H9 (cell line): Measurements from ENCODE around the gene RYR1. TPM values are rescaled to one million over a fixed set of nuclear protein-coding genes. Genes with fewer than 3 reads are reported as not detected.
"Not testable (repeated sequence)": the region's sequence is repeated elsewhere in the genome, so short reads cannot be mapped to it uniquely, and the experiment has no call there.

Experiments used
- DNase-seq: peaks from one replicate; pipeline ENCODE4 v3.0.0-alpha.2; 2017
- H2AFZ ChIP-seq: one replicate; pipeline ENCODE4 v1.6.1; 2013; ENCODE audit warnings: mild to moderate bottlenecking, low read length, control low read depth, moderate library complexity
- H2AK5ac ChIP-seq: 2 replicates; pipeline ENCODE4 v1.6.1; 2013; ENCODE audit warnings: low read length, control low read depth, mixed read lengths; ENCODE audit not compliant: insufficient read length
- H2BK120ac ChIP-seq: one replicate; pipeline ENCODE4 v1.6.1; 2013; ENCODE audit warnings: low read depth, mild to moderate bottlenecking, low read length, control low read depth, inconsistent platforms; ENCODE audit not compliant: poor library complexity, severe bottlenecking
- H2BK12ac ChIP-seq: 2 replicates; pipeline ENCODE4 v1.6.1; 2013; ENCODE audit warnings: low read length, control low read depth, mixed read lengths, low read depth; ENCODE audit not compliant: insufficient read length
- H2BK15ac ChIP-seq: 2 replicates; pipeline ENCODE4 v1.6.1; 2013; ENCODE audit warnings: low read depth, low read length, control low read depth
- H2BK20ac ChIP-seq: one replicate; pipeline ENCODE4 v1.6.1; 2013; ENCODE audit warnings: low read depth, mild to moderate bottlenecking, low read length, control low read depth, inconsistent platforms; ENCODE audit not compliant: poor library complexity, severe bottlenecking
- H2BK5ac ChIP-seq: 2 replicates; pipeline ENCODE4 v1.6.1; 2013; ENCODE audit warnings: low read length, control low read depth, mixed read lengths; ENCODE audit not compliant: insufficient read length
- H3K14ac ChIP-seq: 2 replicates; pipeline ENCODE4 v1.6.1; 2013; ENCODE audit warnings: low read length, control low read depth; ENCODE audit not compliant: insufficient read depth
- H3K18ac ChIP-seq: 2 replicates; pipeline ENCODE4 v1.6.1; 2013; ENCODE audit warnings: low read depth, mild to moderate bottlenecking, mixed read lengths, low read length, control low read depth; ENCODE audit not compliant: insufficient read length
- H3K23ac ChIP-seq: 2 replicates; pipeline ENCODE4 v1.6.1; 2013; ENCODE audit warnings: low read length, control low read depth, mixed read lengths, low read depth; ENCODE audit not compliant: insufficient read length
- H3K23me2 ChIP-seq: 2 replicates; pipeline ENCODE4 v1.6.1; 2013; ENCODE audit warnings: low read depth, mild to moderate bottlenecking, mixed read lengths, low read length, control low read depth; ENCODE audit not compliant: insufficient read length, poor library complexity, severe bottlenecking
- H3K27ac ChIP-seq: 2 replicates; pipeline ENCODE4 v1.5.1; 2013; ENCODE audit warnings: low read length, control low read depth, mixed read lengths, low read depth; ENCODE audit not compliant: insufficient read length
- H3K27me3 ChIP-seq: 2 replicates; pipeline ENCODE4 v1.6.1; 2013; ENCODE audit warnings: low read length, control low read depth, inconsistent platforms; ENCODE audit not compliant: insufficient read depth
- H3K4ac ChIP-seq: 2 replicates; pipeline ENCODE4 v1.6.1; 2013; ENCODE audit warnings: low read depth, mild to moderate bottlenecking, control low read depth, inconsistent platforms, low read length, moderate library complexity
- H3K4me1 ChIP-seq: 2 replicates; pipeline ENCODE4 v1.6.1; 2013; ENCODE audit warnings: low read length, control low read depth, inconsistent platforms; ENCODE audit not compliant: insufficient read depth
- H3K4me2 ChIP-seq: 2 replicates; pipeline ENCODE4 v1.6.1; 2013; ENCODE audit warnings: low read length, control low read depth, mixed read lengths; ENCODE audit not compliant: insufficient read length, insufficient read depth
- H3K56ac ChIP-seq: 2 replicates; pipeline ENCODE4 v1.6.1; 2013; ENCODE audit warnings: low read depth, mild to moderate bottlenecking, mixed read lengths, low read length, control low read depth; ENCODE audit not compliant: insufficient read length
- H3K79me1 ChIP-seq: 2 replicates; pipeline ENCODE4 v1.6.1; 2013; ENCODE audit warnings: low read depth, mild to moderate bottlenecking, moderate library complexity, low read length, control low read depth, inconsistent platforms; ENCODE audit not compliant: insufficient read depth, poor library complexity, severe bottlenecking
- H3K79me2 ChIP-seq: 2 replicates; pipeline ENCODE4 v1.6.1; 2013; ENCODE audit warnings: low read length, control low read depth, inconsistent platforms; ENCODE audit not compliant: insufficient read depth
- H3K9ac ChIP-seq: 2 replicates; pipeline ENCODE4 v1.6.1; 2013; ENCODE audit warnings: low read length, control low read depth, mixed read lengths; ENCODE audit not compliant: insufficient read length; ENCODE audit errors: extremely low read depth
- H3K9me3 ChIP-seq: one replicate; pipeline ENCODE4 v1.6.1; 2013; ENCODE audit warnings: low read depth, low read length, inconsistent platforms; ENCODE audit not compliant: control insufficient read depth
- H3T11ph ChIP-seq: one replicate; pipeline ENCODE4 v1.6.1; 2013; ENCODE audit warnings: mild to moderate bottlenecking, low read length, control low read depth, inconsistent platforms
- H4K20me1 ChIP-seq: one replicate; pipeline ENCODE4 v1.6.1; 2013; ENCODE audit not compliant: control insufficient read depth, insufficient read length, insufficient read depth
- H4K5ac ChIP-seq: 2 replicates; pipeline ENCODE4 v1.6.1; 2013; ENCODE audit warnings: low read depth, mild to moderate bottlenecking, mixed read lengths, low read length, control low read depth; ENCODE audit not compliant: insufficient read length
- H4K8ac ChIP-seq: replicated peaks from 2 replicates; pipeline ENCODE4 v1.6.1; 2013; ENCODE audit warnings: low read length, control low read depth, mixed read lengths, low read depth; ENCODE audit not compliant: insufficient read length
- H4K91ac ChIP-seq: 2 replicates; pipeline ENCODE4 v1.6.1; 2013; ENCODE audit warnings: low read depth, mild to moderate bottlenecking, moderate library complexity, mixed read lengths, low read length, control low read depth; ENCODE audit not compliant: insufficient read length
- H3K27ac Mint-ChIP-seq, 3 experiments: 2 replicates in 2 of 3; 3 replicates in 1 of 3; pipeline ENCODE4 v1.8.0; 2020 to 2021; ENCODE audit warnings: mixed read lengths in 3 of 3, mild to moderate bottlenecking in 1 of 3, moderate library complexity in 1 of 3
- H3K27me3 Mint-ChIP-seq: 2 replicates; pipeline ENCODE4 v1.8.0; 2021; ENCODE audit warnings: low read depth, mild to moderate bottlenecking, moderate library complexity, mixed read lengths
- H3K36me3 Mint-ChIP-seq, 3 experiments: 2 replicates in 2 of 3; 3 replicates in 1 of 3; pipeline ENCODE4 v1.8.0; 2020 to 2021; ENCODE audit warnings: low read depth in 3 of 3, mixed read lengths in 3 of 3; ENCODE audit not compliant: insufficient read depth in 1 of 3
- H3K4me1 Mint-ChIP-seq, 2 experiments: 2 replicates each; pipeline ENCODE4 v1.8.0; 2020; ENCODE audit warnings: mixed read lengths in 2 of 2
- H3K4me3 Mint-ChIP-seq, 2 experiments: 2 replicates in 1 of 2; 3 replicates in 1 of 2; pipeline ENCODE4 v1.8.0; 2020 to 2021; ENCODE audit warnings: mild to moderate bottlenecking in 2 of 2, mixed read lengths in 2 of 2, moderate library complexity in 1 of 2
- H3K9me3 Mint-ChIP-seq, 2 experiments: 2 replicates in 1 of 2; 3 replicates in 1 of 2; pipeline ENCODE4 v1.8.0; 2020; ENCODE audit warnings: mild to moderate bottlenecking in 2 of 2, mixed read lengths in 2 of 2, moderate library complexity in 1 of 2
- WGBS: extraction: QIAGEN DNeasy Blood & Tissue Kit; methylation state at CpG from one replicate; pipeline ENCODE4 v1.1.7; 2013; ENCODE audit warnings: missing lambda C conversion rate, low lambda C conversion rate, mixed read lengths; ENCODE audit not compliant: insufficient read length; ENCODE audit errors: extremely low coverage; 5-methylcytosine and 5-hydroxymethylcytosine counted together
- total RNA-seq: library from RNA; stranded (reverse); gene quantifications from 2 replicates; pipeline ENCODE4 v1.2.1, GENCODE V29; 2021
- TF ChIP-seq, protein P1 (sequence below): fragments of 200-600 bp; sonication (generic); conservative IDR thresholded peaks from 3 replicates; pipeline ENCODE4 v1.8.0; 2021; ENCODE audit warnings: antibody characterized with exemption, mild to moderate bottlenecking

Gene RYR1
- total RNA-seq, 1 experiment from 2014 or later = 8.9 TPM

DNA sequence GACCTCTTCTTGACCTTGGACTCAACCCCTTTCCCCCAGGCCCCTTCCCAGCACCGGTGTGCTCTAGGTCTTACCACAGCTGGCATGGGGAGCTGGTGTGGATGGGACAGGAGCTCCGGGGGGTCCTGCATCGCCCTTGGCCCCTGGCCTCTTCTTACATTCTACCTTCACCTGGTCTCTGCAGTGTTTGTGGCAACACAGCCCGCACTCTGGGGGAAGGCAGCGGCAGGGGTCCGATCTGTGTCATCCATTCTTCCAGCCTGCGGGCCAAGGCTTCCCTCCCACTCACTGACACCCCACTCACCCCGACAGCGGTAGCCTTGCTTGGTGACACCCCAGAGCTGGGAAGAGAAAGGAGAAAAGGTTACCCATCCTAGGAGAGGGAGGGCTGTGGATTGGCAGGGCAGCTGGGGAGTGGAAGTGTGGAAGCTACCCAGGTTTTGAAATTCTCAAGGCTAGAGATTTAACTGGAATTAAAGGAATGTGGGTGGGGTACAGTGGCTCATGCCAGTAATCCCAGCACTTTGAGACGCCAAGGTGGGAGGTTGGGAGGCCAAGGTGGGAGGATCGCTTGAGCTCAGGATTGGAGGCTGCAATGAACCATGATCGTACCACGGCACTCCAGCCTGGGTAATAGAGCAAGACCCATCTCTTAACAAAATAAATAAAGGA, 22.3 kb upstream of the RYR1 start:
- Histone ChIP-seq H4K20me1 (no peaks in the 10 kb centered on the region), H3K4ac (no peak overlapping the region), H2BK15ac (no peak overlapping the region), H3K9me3 (no peaks in the 10 kb centered on the region), H2AK5ac (no peak overlapping the region), H3K4me1 (no peaks in the 10 kb centered on the region), H3T11ph (no peak overlapping the region), H3K27me3 (no peaks in the 10 kb centered on the region), H3K27ac (no peak overlapping the region), H3K56ac (no peak overlapping the region), H3K23ac (no peak overlapping the region), H4K5ac (no peak overlapping the region), H3K14ac (no peak overlapping the region), H4K91ac (no peak overlapping the region), H2BK5ac (no peak overlapping the region), H3K79me2 (no peaks in the 10 kb centered on the region), H2BK20ac (no peak overlapping the region), H3K18ac (no peak overlapping the region), H2BK120ac (no peak overlapping the region), H3K9ac (no peak overlapping the region), H2BK12ac (no peak overlapping the region), H2AFZ (no peak overlapping the region), H3K23me2 (no peaks in the 10 kb centered on the region), H4K8ac (no peak overlapping the region), H3K4me2 (no peak overlapping the region), H3K79me1 (no peaks in the 10 kb centered on the region)
- WGBS = no CpG with 5 or more reads among the region's 13 CpGs
- Mint-ChIP-seq H3K27me3 (peaks cover 2% of the 10 kb centered on the region), H3K4me1 (0 out of 4 replicates have a peak, but pooled peaks cover 0 to 4% of the 10 kb centered on the region in 2 experiments), H3K27ac (no peak overlapping the region; a peak in 1 of 7 replicates), H3K9me3 (no peaks in the 10 kb centered on the region), H3K36me3 (peaks cover 3 to 12% (median 11%) of the 10 kb centered on the region in 3 experiments; a peak in 6 of 7 replicates), H3K4me3 (no peak overlapping the region)
- TF ChIP-seq, protein P1, sequence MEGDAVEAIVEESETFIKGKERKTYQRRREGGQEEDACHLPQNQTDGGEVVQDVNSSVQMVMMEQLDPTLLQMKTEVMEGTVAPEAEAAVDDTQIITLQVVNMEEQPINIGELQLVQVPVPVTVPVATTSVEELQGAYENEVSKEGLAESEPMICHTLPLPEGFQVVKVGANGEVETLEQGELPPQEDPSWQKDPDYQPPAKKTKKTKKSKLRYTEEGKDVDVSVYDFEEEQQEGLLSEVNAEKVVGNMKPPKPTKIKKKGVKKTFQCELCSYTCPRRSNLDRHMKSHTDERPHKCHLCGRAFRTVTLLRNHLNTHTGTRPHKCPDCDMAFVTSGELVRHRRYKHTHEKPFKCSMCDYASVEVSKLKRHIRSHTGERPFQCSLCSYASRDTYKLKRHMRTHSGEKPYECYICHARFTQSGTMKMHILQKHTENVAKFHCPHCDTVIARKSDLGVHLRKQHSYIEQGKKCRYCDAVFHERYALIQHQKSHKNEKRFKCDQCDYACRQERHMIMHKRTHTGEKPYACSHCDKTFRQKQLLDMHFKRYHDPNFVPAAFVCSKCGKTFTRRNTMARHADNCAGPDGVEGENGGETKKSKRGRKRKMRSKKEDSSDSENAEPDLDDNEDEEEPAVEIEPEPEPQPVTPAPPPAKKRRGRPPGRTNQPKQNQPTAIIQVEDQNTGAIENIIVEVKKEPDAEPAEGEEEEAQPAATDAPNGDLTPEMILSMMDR = no peak
- no peak for DNase-seq

DNA sequence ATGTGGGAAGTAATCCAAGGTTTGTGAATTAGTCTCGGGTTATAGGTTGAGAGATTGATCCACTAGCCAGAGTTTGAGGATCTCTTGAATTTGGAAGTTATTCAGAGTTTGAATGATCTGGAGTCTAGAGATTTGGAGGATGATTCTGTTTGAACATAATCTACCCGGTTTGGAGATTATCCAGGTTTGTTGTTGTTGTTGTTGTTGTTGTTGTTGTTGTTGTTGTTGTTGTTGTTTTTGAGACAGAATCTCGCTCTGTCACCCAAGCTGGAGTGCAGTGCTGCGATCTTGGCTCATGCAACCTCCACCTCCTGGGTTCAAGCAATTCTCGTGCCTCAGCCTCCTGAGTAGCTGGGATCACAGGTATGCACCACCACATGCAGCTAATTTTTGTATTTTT, 21.6 kb upstream of the RYR1 start:
- H3K4me3 Mint-ChIP-seq, H3K4me2 ChIP-seq: not testable (repeated sequence)
- WGBS = no CpG with 5 or more reads among the region's 5 CpGs

More for the DNA sequence above, 21.6 kb upstream of the RYR1 start:
- H4K5ac ChIP-seq, H2AFZ ChIP-seq, H3T11ph ChIP-seq, H3K27ac ChIP-seq, H3K4me1 Mint-ChIP-seq, H2AK5ac ChIP-seq, H3K18ac ChIP-seq, H3K4me1 ChIP-seq, H3K56ac ChIP-seq, H3K9me3 Mint-ChIP-seq, H3K36me3 Mint-ChIP-seq, H2BK15ac ChIP-seq, H3K23ac ChIP-seq, H2BK12ac ChIP-seq, H4K8ac ChIP-seq, H3K23me2 ChIP-seq, DNase-seq, H2BK120ac ChIP-seq, H2BK20ac ChIP-seq, H3K9me3 ChIP-seq, H3K9ac ChIP-seq, H3K27me3 Mint-ChIP-seq, H4K20me1 ChIP-seq, H3K79me2 ChIP-seq, H3K14ac ChIP-seq, H3K27ac Mint-ChIP-seq, H3K27me3 ChIP-seq, H2BK5ac ChIP-seq, H3K4ac ChIP-seq, H4K91ac ChIP-seq, H3K79me1 ChIP-seq: not testable (repeated sequence)
